Transverse colon (tissue), 3 donors: ENCODE results near the gene WDFY3.

ENCODE experiments used
- EP300 ChIP-seq: sonication (generic); formaldehyde crosslinking; IDR thresholded peaks from one replicate; pipeline ENCODE4 v1.6.1; 2017; ENCODE audit warnings: antibody characterized with exemption, low read depth
- POLR2A ChIP-seq: fragments of 450-650 bp; IDR thresholded peaks from one replicate; pipeline ENCODE4 v1.6.1; 2016; ENCODE audit warnings: antibody characterized with exemption, mild to moderate bottlenecking, moderate library complexity
- TF ChIP-seq, protein P1 (sequence below), 5 experiments: fragments of 200-600 bp in 3 of 5; fragments of 450-650 bp in 2 of 5; sonication (generic) in 3 of 5; IDR thresholded peaks; 1 replicate in 2 of 5; 2 replicates in 3 of 5; pipeline ENCODE4 v1.5.1; 2016 to 2017; ENCODE audit warnings: antibody characterized with exemption in 5 of 5, inconsistent platforms in 3 of 5, mild to moderate bottlenecking in 2 of 5, moderate library complexity in 1 of 5

- no peak for TF ChIP-seq EP300
- TF ChIP-seq, protein P1, sequence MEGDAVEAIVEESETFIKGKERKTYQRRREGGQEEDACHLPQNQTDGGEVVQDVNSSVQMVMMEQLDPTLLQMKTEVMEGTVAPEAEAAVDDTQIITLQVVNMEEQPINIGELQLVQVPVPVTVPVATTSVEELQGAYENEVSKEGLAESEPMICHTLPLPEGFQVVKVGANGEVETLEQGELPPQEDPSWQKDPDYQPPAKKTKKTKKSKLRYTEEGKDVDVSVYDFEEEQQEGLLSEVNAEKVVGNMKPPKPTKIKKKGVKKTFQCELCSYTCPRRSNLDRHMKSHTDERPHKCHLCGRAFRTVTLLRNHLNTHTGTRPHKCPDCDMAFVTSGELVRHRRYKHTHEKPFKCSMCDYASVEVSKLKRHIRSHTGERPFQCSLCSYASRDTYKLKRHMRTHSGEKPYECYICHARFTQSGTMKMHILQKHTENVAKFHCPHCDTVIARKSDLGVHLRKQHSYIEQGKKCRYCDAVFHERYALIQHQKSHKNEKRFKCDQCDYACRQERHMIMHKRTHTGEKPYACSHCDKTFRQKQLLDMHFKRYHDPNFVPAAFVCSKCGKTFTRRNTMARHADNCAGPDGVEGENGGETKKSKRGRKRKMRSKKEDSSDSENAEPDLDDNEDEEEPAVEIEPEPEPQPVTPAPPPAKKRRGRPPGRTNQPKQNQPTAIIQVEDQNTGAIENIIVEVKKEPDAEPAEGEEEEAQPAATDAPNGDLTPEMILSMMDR (IDR thresholded peaks at IDR 0.05), result no peak
- no peak for TF ChIP-seq POLR2A
Measured at GRCh38 chr4:84782517-84782916, 184.0 kb downstream of the WDFY3 start.
